Stimulated activated CD4-positive, alpha-beta T cell treated with anti-CD3 and anti-CD28 coated beads, Interleukin-12 subunit alpha, Interleukin-12 subunit beta, amount 100 ng/mL, for 24 hours (primary cell): ENCODE measurements around the gene TPRX2.
"Not testable (repeated sequence)": the region's sequence is repeated elsewhere in the genome, so short reads cannot be mapped to it uniquely, and the experiment has no call there.

Experiments
- DNase-seq, 2 experiments: peaks; one replicate each; pipeline ENCODE4 v3.0.0-alpha.2; 2020; ENCODE audit warnings: low read depth in 2 of 2

Gene TPRX2

DNA sequence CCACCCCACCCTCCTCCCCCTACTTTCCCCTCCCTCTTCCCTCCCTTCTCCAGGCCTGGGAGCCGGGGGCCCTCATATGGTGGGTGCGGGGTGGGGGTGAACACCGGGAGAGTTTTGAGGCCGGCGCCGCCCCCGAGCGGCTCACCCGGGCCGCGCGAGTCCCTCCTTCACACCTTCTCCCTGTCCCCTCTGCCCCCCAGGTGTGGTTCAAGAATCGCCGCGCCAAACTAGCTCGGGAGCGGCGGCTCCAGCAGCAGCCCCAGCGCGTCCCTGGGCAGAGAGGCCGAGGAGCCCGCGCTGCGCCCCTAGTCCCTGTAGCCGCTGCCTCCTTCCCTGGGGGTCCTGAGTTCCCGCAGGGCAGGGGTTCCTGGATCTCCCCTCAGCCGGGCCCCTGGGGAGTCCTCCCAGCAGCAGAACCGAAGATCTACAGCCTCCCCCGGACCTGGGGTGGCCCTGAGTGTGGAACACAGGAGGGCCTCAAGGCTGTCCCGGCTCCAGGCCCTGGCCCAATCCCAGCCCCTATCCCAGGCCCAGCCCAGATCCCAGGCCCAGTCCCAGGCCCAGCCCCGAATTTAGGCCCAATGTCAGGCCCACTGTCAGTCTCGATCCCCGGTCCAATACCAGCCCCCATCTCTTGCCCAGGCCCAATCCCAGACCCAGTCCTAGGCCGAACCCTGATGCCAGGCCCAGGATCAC lies 1.7 kb downstream of the TPRX2 start:
- DNase-seq, result no peak

DNA sequence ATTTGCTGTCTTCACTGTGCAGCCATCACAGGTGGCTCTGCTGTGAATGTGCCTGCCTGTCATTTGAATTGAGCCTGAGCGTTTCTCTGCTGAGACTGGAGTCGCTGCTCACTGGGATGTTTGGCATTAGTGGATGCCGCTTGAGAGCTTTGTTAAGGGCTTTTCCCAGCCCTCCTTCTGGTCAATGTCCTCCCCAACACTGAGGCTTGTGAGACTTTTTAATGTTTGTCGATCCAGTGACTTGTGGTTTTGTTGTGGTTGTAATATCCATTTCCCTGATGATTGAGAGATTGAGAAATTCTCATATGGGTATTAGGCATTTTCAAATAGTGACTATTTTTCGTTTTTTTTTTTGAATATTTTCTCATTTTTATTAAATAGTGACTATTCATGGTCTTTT lies 2.6 kb downstream of the TPRX2 start:
- no peak for DNase-seq

- DNase-seq, result peak; percentile 72 to 90
Observed at GRCh38 chr19:47863514-47863936, 4.5 kb downstream of the TPRX2 start.

DNA sequence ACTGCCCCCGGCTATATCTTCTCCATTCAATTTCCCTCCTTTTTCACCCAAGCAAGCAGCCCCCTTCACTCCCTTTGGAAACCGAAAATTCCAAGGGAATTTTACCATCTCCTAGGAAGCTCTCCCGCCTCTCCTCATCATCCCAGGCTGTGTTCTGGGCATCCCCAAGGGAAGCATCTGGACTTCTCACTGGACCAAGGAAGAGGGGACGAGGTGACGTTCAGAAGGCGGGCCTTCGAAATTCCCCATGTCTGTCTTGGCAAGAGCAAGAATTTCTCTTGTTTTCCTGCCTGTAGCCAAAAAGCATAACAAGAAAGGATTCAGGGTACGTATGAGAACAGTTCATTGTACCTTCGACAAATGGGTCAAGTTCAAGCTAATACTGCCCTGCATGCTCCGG lies 6.1 kb downstream of the TPRX2 start:
- DNase-seq, result no peak

GRCh38 chr19:47878906-47879305 lies 19.9 kb downstream of the TPRX2 start:
- DNase-seq, result no peak

DNA sequence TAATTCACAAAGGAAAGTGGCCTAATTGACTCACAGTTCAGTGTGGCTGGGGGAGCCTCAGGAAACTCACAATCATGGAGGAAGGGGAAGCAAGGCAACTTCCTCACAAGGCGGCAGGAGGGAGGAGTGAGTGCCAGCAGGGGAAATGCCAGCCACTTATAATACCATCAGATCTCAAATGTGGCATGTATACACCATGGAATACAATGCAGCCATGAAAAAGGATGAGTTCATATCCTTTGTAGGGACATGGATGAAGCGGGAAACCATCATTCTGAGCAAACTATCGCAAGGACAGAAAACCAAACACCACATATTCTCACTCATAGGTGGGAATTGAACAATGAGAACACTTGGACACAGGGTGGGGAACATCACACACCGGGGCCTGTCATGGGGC lies 20.4 kb downstream of the TPRX2 start:
- DNase-seq, result not testable (repeated sequence)

DNA sequence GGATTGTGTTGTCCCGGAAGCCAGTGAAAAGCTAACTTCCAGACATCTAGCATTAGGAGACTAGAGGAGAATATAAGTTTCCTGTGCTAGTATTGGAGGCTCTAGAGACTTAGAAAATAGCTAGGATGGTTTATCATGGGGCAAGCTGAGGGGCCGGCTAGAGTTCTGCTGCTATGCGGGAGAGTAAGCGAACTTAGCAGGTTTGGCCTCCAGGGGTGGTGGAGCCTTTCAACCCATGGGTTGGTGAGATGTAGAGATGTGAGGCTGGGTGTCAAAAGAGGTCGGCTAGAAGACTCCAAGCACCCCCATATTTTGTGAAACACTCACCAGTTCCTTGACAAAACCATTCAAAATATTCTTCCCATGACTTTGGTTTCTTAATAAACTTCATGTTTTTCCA lies 22.7 kb downstream of the TPRX2 start:
- DNase-seq, result no peak

GRCh38 chr19:47882890-47883289 lies 23.9 kb downstream of the TPRX2 start:
- no peak for DNase-seq

DNA sequence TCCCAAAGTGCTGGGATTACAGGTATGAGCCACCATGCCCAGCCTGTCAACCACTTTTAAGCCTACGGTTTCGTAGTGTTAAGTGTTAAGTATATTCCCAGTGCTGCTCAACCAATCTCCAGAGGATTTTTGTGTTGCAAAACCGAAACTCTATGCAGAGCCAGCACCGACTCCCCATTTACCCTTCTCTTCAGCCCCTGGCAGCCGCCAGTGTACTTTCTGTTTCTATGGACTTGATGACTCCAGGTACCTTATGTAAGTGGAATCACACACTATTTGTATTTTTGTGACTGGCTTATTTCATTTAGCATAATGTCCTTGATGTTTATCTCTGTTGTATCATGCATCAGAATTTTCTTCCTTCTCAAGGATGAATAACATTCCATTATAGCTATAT lies 26.0 kb downstream of the TPRX2 start:
- DNase-seq, result no peak

DNA sequence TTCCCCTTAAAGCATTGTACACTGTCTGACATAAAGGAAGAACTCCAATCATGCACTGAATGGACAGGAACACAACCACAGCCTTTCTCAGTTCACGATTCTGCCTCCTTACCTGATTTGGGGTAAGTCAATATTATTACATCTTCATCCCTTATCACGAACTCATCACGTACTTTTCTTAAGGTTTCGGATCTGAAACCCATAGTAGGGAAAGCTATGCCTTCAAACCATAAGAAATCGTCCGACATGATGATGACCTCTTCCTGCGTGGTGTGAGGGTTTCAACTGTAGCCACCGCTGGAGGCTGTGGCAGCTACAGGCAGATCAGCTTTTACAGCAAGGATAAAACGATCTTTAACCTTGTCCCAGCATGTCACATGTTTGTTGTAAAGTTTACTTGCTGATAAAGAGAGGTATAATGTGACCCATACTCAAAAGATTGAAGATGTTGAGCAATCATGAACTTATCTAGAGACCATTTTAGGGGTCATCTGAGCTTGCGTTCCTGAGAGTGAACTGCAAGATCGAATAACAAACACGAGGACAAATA lies 27.1 kb downstream of the TPRX2 start, which contains the start of gene SULT2A1:
TSS of gene SULT2A1 (minus strand) at position 306 of the 550 bp plus-strand sequence. CDS start at position 248, 58 bp downstream.
- DNase-seq, result no peak

GRCh38 chr19:47890865-47891621 lies 32.0 kb downstream of the TPRX2 start:
- DNase-seq, result no peak

GRCh38 chr19:47891622-47891922 lies 32.5 kb downstream of the TPRX2 start:
- DNase-seq, result no peak

DNA sequence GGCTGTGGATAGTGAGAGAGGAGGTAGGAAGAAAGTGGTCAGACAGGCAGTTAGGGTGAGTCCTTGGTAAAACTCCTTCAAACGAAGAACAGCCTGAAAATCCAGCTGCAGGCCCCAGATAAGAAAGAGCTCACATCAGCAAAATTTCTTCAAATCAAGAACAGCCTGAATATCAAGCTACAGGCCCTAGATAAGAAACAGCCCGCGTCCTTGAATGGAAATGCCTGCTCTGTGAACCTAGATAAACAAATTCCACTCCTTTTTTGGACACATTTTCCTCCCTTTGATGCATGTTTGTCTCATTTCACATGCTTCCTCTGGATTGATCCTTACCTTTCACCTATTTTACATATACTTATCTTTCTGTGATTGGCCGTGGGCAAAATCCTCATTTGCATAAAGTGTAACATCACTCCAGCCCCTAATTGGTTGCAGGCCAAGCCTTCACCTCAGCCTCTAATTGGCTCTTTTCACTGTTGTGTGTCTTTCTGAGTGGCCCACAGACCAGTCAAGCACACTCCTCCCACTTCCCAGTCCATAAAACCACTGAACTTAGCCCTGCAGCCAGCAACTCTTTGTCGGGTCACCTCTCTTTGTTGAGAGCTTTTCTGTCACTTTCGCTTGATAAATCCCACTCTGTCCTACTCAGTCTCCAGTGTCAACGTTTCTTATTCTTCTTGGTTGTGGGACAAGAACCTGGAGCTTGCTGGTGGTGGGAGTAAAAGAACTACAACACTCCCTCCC lies 33.1 kb downstream of the TPRX2 start:
- DNase-seq, result no peak

DNA sequence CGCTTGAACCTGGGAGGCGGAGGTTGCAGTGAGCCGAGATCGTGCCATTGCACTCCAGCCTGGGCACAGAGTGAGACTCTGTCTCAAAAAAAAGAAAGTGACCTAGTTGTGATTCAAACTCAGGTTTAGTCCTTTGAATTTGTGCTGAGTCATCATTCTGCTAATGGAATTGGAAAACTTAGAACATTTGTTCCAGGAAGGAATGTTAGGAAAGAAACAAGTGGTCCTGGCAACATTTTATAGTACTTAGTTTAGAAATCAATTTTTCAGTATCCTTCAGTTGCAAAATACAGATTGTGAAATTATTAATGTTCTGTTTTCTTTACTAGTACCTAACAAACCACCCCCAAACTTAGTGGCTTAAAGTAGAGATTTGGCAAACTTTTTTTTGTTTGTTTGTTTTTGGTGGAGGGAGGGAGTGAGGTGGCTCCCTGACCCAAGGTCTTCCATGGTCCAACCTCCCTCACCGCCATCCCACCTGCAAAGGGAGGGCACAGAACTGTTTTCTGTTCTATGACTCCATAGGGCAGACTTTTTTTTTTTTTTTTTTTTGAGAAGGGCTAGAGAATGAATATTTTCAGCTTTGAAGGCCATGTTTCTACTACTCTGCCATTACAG lies 36.2 kb downstream of the TPRX2 start:
- DNase-seq, result no peak

DNA sequence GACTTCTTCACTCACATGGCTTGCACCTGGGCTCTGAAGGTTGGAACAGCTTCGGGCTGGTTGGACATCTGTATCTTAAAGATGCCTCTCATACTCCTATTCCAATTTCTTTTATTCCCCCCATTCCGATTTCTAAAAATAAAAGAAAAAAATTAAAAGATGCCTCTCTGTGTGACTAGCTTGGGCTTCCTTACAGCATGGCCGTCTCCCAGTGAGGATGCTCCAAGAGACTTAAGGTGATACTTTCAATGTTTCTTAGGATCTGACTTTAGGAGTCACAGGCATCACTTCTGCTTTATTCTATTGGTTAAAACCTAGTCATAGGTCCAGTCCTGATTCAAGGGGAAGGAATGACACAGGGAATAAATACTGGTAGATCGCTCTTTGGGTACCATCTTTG lies 37.0 kb downstream of the TPRX2 start:
- DNase-seq, result no peak

GRCh38 chr19:47896773-47897172 lies 37.7 kb downstream of the TPRX2 start:
- DNase-seq, result no peak

DNA sequence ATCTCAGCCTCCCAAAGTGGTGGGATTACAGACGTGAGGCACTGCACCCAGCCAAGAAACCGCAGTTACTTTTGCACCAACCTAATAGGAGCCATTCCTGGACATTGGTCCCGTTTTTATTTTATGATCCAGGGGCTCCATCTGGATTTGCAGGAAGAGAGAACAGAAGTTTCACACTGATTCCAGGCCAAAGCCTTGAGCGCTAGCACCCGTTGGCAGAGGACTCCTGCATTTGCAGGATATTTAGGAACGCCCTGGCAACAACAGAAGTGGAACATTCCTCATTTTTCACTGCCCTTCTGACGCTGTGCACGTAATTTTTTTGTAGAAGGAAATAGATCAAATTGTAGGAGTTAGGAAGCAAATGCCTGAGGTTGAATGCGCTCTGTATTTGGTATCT lies 38.8 kb downstream of the TPRX2 start:
- no peak for DNase-seq

DNA sequence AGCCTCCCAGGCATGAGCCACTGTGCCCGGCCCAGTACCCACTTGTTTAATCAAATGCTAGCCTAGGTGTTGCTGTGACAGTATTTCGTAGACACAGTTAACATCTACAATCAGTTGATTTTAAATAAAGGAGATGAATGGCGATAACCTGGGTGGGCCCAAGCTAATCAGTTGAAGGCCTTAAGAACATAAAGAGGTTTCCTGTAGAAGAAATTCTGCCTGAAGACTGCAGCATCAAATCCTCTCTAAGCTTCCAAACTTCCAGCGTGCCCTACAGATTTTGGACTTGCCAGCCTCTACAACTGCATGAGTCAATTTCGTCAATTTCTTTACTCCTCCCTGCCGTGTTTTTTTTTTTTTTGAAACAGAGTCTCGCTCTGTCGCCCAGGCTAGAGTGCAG lies 40.3 kb downstream of the TPRX2 start:
- no peak for DNase-seq

DNA sequence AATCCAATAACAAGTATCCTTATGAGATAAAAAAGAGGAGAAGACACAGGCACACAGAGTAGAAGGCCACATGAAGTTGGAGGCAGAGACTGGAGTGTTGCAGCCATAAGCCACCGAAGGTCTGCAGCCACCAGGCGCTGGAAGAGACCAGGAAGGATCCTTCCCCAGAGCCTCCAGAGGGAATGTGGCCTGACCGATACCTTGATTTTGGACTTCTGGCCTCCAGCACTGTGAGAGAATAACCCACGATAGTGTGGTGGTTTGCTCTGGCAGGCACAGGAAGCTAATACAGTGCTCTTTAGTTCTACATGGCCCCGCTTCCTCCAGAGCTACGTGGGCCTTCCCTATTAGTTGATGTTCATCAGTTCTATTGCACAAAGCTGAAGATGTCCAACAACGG lies 42.3 kb downstream of the TPRX2 start:
- DNase-seq, result no peak

- peak; percentile 62 to 66 for DNase-seq
Observed at GRCh38 chr19:47909350-47909749, 50.3 kb downstream of the TPRX2 start.

GRCh38 chr19:47910191-47910590 lies 51.2 kb downstream of the TPRX2 start:
- not testable (repeated sequence) for DNase-seq
